Measurements from ENCODE around the gene LCP2. TPM values are rescaled to one million over a fixed set of nuclear protein-coding genes. Genes with fewer than 3 reads are reported as not detected.

Gene LCP2
- polyA plus RNA-seq, 3 donors, result 52.0 to 177 (median 89.5) TPM

DNA sequence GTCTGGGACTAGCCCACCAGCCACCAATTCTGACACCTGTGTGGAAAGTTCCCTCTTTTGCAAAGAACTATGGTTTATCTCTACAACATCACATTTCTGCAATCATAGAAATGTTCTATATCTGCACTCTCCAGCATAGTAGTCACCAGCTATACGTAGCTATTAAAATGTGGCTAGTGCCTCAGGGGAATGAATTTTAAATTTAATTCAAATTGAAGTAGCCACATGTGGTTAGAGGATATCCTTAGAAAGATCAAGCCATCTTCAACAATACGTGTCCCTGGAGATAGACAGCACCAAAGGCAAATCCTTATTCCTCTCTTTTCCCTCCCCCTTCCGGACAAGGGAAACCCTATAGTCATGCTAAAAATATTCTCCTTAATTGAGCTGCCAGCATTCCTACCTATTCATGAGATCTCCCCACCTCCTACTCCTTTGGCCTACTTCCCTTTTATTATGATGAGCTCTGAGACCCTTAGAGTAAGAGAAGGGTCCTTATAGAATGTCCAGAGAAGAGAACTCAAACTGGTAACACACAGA lies 11.1 kb downstream of the LCP2 start:
- Histone ChIP-seq H3K27me3 (ENCODE audit: control insufficient read depth in 2 of 2, insufficient read depth in 2 of 2, low read length in 2 of 2) (no peaks in the 10 kb centered on the region), H3K27ac (ENCODE audit: low read depth in 1 of 2, low read length in 2 of 2) (peak overlapping the region in 1 of 2 donors; percentile 83), H3K9me3 (replicated peaks in 1 of 2; ENCODE audit: control insufficient read depth in 1 of 2, insufficient read depth in 1 of 2, low read length in 2 of 2) (no peaks in the 10 kb centered on the region), H3K36me3 (replicated peaks in 1 of 2; ENCODE audit: control insufficient read depth in 1 of 2, insufficient read depth in 2 of 2, low read length in 2 of 2) (peaks cover 90 to 93% of the 10 kb centered on the region in 2 donors), H2AFZ (ENCODE audit: insufficient read depth, low read depth, low read length, poor library complexity, severe bottlenecking) (no peak overlapping the region), H4K20me1 (ENCODE audit: insufficient read depth, low read length) (peaks cover 99% of the 10 kb centered on the region), H3K4me1 (ENCODE audit: control insufficient read depth in 1 of 2, insufficient read depth in 2 of 2, low read length in 2 of 2) (peaks cover 69 to 84% of the 10 kb centered on the region in 2 donors), H3K9ac (ENCODE audit: insufficient read depth, low read length, poor library complexity, severe bottlenecking) (no peak overlapping the region), H3K79me2 (ENCODE audit: insufficient read depth, low read length) (peaks cover 91% of the 10 kb centered on the region), H3K4me2 (replicated peaks; ENCODE audit: extremely low read depth, low read length, poor library complexity, severe bottlenecking) (no peak overlapping the region), H3K4me3 (replicated peaks in 1 of 3; ENCODE audit: low read depth in 2 of 3, low read length in 3 of 3) (no peak overlapping the region)
- H3K9me3 Mint-ChIP-seq, result peaks cover 0 to 2% (median 0%) of the 10 kb centered on the region in 7 donors
- peaks cover 96 to 99% of the 10 kb centered on the region in 2 donors for H3K36me3 Mint-ChIP-seq
- peaks cover 92% of the 10 kb centered on the region for H3K4me1 Mint-ChIP-seq
- H3K4me3 Mint-ChIP-seq, result no peak overlapping the region
- intact Hi-C loops (cut with micrococcal nuclease), result no loop called here
- H3K27me3 Mint-ChIP-seq (ENCODE audit: low read depth in 3 of 3), result peaks cover 0 to 6% (median 0%) of the 10 kb centered on the region in 3 donors
- 92% methylated on average over 2 of the region's 3 CpGs for WGBS (ENCODE audit: insufficient coverage)
- no peak for DNase-seq
- TF ChIP-seq, protein P1, sequence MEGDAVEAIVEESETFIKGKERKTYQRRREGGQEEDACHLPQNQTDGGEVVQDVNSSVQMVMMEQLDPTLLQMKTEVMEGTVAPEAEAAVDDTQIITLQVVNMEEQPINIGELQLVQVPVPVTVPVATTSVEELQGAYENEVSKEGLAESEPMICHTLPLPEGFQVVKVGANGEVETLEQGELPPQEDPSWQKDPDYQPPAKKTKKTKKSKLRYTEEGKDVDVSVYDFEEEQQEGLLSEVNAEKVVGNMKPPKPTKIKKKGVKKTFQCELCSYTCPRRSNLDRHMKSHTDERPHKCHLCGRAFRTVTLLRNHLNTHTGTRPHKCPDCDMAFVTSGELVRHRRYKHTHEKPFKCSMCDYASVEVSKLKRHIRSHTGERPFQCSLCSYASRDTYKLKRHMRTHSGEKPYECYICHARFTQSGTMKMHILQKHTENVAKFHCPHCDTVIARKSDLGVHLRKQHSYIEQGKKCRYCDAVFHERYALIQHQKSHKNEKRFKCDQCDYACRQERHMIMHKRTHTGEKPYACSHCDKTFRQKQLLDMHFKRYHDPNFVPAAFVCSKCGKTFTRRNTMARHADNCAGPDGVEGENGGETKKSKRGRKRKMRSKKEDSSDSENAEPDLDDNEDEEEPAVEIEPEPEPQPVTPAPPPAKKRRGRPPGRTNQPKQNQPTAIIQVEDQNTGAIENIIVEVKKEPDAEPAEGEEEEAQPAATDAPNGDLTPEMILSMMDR (IDR thresholded peaks at IDR 0.05), result no peak
- H3K27ac Mint-ChIP-seq, result peak overlapping the region; percentile 51 to 100 (median 95)

DNA sequence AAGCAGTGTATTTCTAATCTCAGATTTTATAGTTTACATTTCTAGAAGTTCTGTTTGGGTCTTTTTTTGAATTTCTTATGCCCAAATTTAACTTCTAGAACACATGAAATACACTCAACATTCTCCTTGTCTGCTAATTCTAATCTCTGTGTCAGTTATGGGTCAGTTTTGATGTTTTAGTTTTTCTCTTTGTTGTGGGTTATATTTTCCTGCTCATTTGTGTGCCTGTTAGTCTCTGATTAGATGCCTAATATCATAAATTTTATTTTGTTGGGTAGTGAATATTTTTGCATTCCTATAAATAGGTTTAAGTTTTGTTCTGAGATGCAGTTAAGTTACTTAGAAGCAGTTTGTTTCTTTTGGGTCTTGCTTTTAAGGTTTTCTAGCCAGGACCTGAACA lies 12.4 kb downstream of the LCP2 start:
- H3K4me1 ChIP-seq (ENCODE audit: control insufficient read depth in 1 of 2, insufficient read depth in 2 of 2, low read length in 2 of 2), result peaks cover 70 to 84% of the 10 kb centered on the region in 2 donors
- H3K9ac ChIP-seq (ENCODE audit: insufficient read depth, low read length, poor library complexity, severe bottlenecking), result no peak overlapping the region
- peak overlapping the region in 1 of 2 donors; percentile 83 for H3K27ac ChIP-seq (ENCODE audit: low read depth in 1 of 2, low read length in 2 of 2)
- no peak for DNase-seq
- H3K9me3 ChIP-seq (replicated peaks in 1 of 2; ENCODE audit: control insufficient read depth in 1 of 2, insufficient read depth in 1 of 2, low read length in 2 of 2), result no peaks in the 10 kb centered on the region
- H3K79me2 ChIP-seq (ENCODE audit: insufficient read depth, low read length), result peaks cover 91% of the 10 kb centered on the region
- peaks cover 83 to 93% of the 10 kb centered on the region in 2 donors for H3K36me3 ChIP-seq (replicated peaks in 1 of 2; ENCODE audit: control insufficient read depth in 1 of 2, insufficient read depth in 2 of 2, low read length in 2 of 2)
- no peak overlapping the region for H3K4me3 ChIP-seq (replicated peaks in 1 of 3; ENCODE audit: low read depth in 2 of 3, low read length in 3 of 3)
- no peak overlapping the region for H2AFZ ChIP-seq (ENCODE audit: insufficient read depth, low read depth, low read length, poor library complexity, severe bottlenecking)
- no peaks in the 10 kb centered on the region for H3K27me3 ChIP-seq (ENCODE audit: control insufficient read depth in 2 of 2, insufficient read depth in 2 of 2, low read length in 2 of 2)
- peaks cover 99% of the 10 kb centered on the region for H4K20me1 ChIP-seq (ENCODE audit: insufficient read depth, low read length)
- Mint-ChIP-seq H3K36me3 (peaks cover 90 to 99% of the 10 kb centered on the region in 2 donors), H3K4me1 (peaks cover 92% of the 10 kb centered on the region), H3K27me3 (ENCODE audit: low read depth in 3 of 3) (peaks cover 0 to 2% (median 0%) of the 10 kb centered on the region in 3 donors), H3K27ac (peak overlapping the region in 3 of 7 donors; percentile 31 to 87 (median 50)), H3K4me3 (no peak overlapping the region), H3K9me3 (peaks cover 0 to 2% (median 0%) of the 10 kb centered on the region in 7 donors)
- no peak overlapping the region for H3K4me2 ChIP-seq (replicated peaks; ENCODE audit: extremely low read depth, low read length, poor library complexity, severe bottlenecking)
- TF ChIP-seq, protein P1 (IDR thresholded peaks at IDR 0.05), result no peak
- intact Hi-C loops (cut with micrococcal nuclease), result no loop called here
